ENCODE results near the gene PRX.

- no peak for TF ChIP-seq CTCF (IDR thresholded peaks at IDR 0.05)
- no peak for TF ChIP-seq POLR2A (IDR thresholded peaks at IDR 0.05)
Observed at GRCh38 chr19:40344422-40344821, 68.8 kb downstream of the PRX start.
